IMR-90 (cell line): ENCODE measurements around the gene PNISR.

Experiments used
- BHLHE40 ChIP-seq: fragments of 150-350 bp; IDR thresholded peaks from 2 replicates; pipeline ENCODE4 v1.6.1; 2016; ENCODE audit warnings: mild to moderate bottlenecking, low read depth, low read length
- CEBPB ChIP-seq: IDR thresholded peaks from 2 replicates; pipeline ENCODE4 v1.6.1; 2012; ENCODE audit warnings: low read depth, low read length, improper control_type of control experiment
- CHD1 ChIP-seq: IDR thresholded peaks from 2 replicates; pipeline ENCODE4 v1.6.1; 2012; ENCODE audit warnings: low read depth, low read length, improper control_type of control experiment
- CTCF ChIP-seq: conservative IDR thresholded peaks from 2 replicates; pipeline ENCODE4 v1.5.1; 2012; ENCODE audit warnings: mild to moderate bottlenecking, low read depth, low read length, improper control_type of control experiment
- ELK1 ChIP-seq: fragments of 150-350 bp; IDR thresholded peaks from 2 replicates; pipeline ENCODE4 v1.6.1; 2016; ENCODE audit warnings: low read depth, mild to moderate bottlenecking, low read length, moderate library complexity, borderline replicate concordance
- MAFK ChIP-seq: IDR thresholded peaks from 2 replicates; pipeline ENCODE4 v1.6.1; 2012; ENCODE audit warnings: low read depth, low read length, improper control_type of control experiment
- MAZ ChIP-seq: IDR thresholded peaks from 2 replicates; pipeline ENCODE4 v1.6.1; 2012; ENCODE audit warnings: low read depth, mild to moderate bottlenecking, low read length, improper control_type of control experiment, moderate library complexity, borderline replicate concordance
- MXI1 ChIP-seq: IDR thresholded peaks from 2 replicates; pipeline ENCODE4 v1.6.1; 2012; ENCODE audit warnings: low read depth, mild to moderate bottlenecking, low read length, moderate library complexity, borderline replicate concordance
- POLR2A ChIP-seq: IDR thresholded peaks from 2 replicates; pipeline ENCODE4 v1.6.1; 2012; ENCODE audit warnings: mild to moderate bottlenecking, low read depth, low read length
- RAD21 ChIP-seq: IDR thresholded peaks from 2 replicates; pipeline ENCODE4 v1.6.1; 2012; ENCODE audit warnings: low read length, improper control_type of control experiment
- RCOR1 ChIP-seq: IDR thresholded peaks from 2 replicates; pipeline ENCODE4 v1.6.1; 2012; ENCODE audit warnings: mild to moderate bottlenecking, low read length, improper control_type of control experiment; ENCODE audit not compliant: insufficient replicate concordance
- RFX5 ChIP-seq: IDR thresholded peaks from 2 replicates; pipeline ENCODE4 v1.8.0; 2012; ENCODE audit warnings: low read depth, mild to moderate bottlenecking, low read length, moderate library complexity
- SMC3 ChIP-seq: fragments of 150-350 bp; IDR thresholded peaks from 2 replicates; pipeline ENCODE4 v1.6.1; 2016; ENCODE audit warnings: low read depth, mild to moderate bottlenecking, antibody characterized with exemption, low read length, moderate library complexity
- USF2 ChIP-seq: fragments of 150-350 bp; IDR thresholded peaks from 2 replicates; pipeline ENCODE4 v1.6.1; 2017; ENCODE audit warnings: mild to moderate bottlenecking, antibody characterized with exemption, low read length, low read depth

GRCh38 chr6:99364026-99364425 lies 61.1 kb downstream of the PNISR start:
- TF ChIP-seq POLR2A (no peak), CTCF (no peak), CEBPB (no peak), MAFK (no peak), RAD21 (no peak), BHLHE40 (no peak), CHD1 (no peak), RCOR1 (no peak), ELK1 (no peak), SMC3 (no peak), USF2 (no peak), RFX5 (no peak), MXI1 (no peak), MAZ (no peak)
